A673 (cell line): ENCODE data around the gene TTLL10. TPM values are rescaled to one million over a fixed set of nuclear protein-coding genes. Genes with fewer than 3 reads are reported as not detected.

Source experiments
- BruUV-seq: library from RNA; stranded (reverse); fragments of 400-500 nt; replicated peaks from 2 replicates; lab custom pipeline; 2021; lab: Mats Ljungman, UMichigan
- CTCF ChIA-PET: fragments of 300-600 bp; sonication (Branson Sonifier 250); formaldehyde crosslinking; loops from one replicate; lab custom pipeline; 2022; ENCODE audit warnings: antibody characterized with exemption; lab: Charles Lee
- POLR2A ChIA-PET: fragments of 300-600 bp; sonication (Branson Sonifier 250); formaldehyde crosslinking; loops from one replicate; lab custom pipeline; 2022; ENCODE audit warnings: antibody characterized with exemption; ENCODE audit not compliant: low non-redundant PET; lab: Charles Lee
- DNase-seq: peaks from one replicate; pipeline ENCODE4 v3.0.0-alpha.2; 2015; ENCODE audit warnings: low spot score
- H3K27ac ChIP-seq: fragments of 200-600 bp; sonication (generic); 2 replicates; pipeline ENCODE4 v1.5.1; 2016; ENCODE audit warnings: mixed run types, low read depth, mild to moderate bottlenecking, mixed read lengths, antibody characterized with exemption, low read length; ENCODE audit not compliant: poor library complexity, severe bottlenecking
- H3K27me3 ChIP-seq: fragments of 200-600 bp; sonication (generic); replicated peaks from 2 replicates; pipeline ENCODE4 v1.6.1; 2017; ENCODE audit warnings: mixed run types, low read depth, mild to moderate bottlenecking, mixed read lengths, antibody characterized with exemption, low read length; ENCODE audit not compliant: insufficient read depth, poor library complexity
- H3K36me3 ChIP-seq: fragments of 200-600 bp; sonication (generic); 2 replicates; pipeline ENCODE4 v1.6.1; 2016; ENCODE audit warnings: mixed run types, mild to moderate bottlenecking, mixed read lengths, antibody characterized with exemption, low read length; ENCODE audit not compliant: insufficient read depth, poor library complexity, severe bottlenecking
- H3K4me1 ChIP-seq: fragments of 200-600 bp; sonication (generic); 2 replicates; pipeline ENCODE4 v1.6.1; 2017; ENCODE audit warnings: mixed run types, mild to moderate bottlenecking, mixed read lengths, antibody characterized with exemption, low read length; ENCODE audit not compliant: insufficient read depth, poor library complexity, severe bottlenecking
- H3K4me3 ChIP-seq: fragments of 200-600 bp; sonication (generic); 2 replicates; pipeline ENCODE4 v1.5.1; 2016; ENCODE audit warnings: low read depth, mixed run types, mild to moderate bottlenecking, mixed read lengths, low read length; ENCODE audit not compliant: poor library complexity, severe bottlenecking
- H3K9me3 ChIP-seq: fragments of 200-600 bp; sonication (generic); 2 replicates; pipeline ENCODE4 v1.6.1; 2016; ENCODE audit warnings: mixed run types, low read depth, mild to moderate bottlenecking, mixed read lengths, antibody characterized with exemption, low read length; ENCODE audit not compliant: poor library complexity, severe bottlenecking
- CTCF ChIP-seq: fragments of 300-800, 200-600 bp; sonication (generic); conservative IDR thresholded peaks from 2 replicates; pipeline ENCODE4 v1.5.1; 2017; ENCODE audit warnings: low read depth, mild to moderate bottlenecking, antibody characterized with exemption, low read length, moderate library complexity, mixed read lengths
- EZH2 ChIP-seq: fragments of 200-600 bp; sonication (generic); IDR thresholded peaks from 2 replicates; pipeline ENCODE4 v1.6.1; 2017; ENCODE audit warnings: borderline replicate concordance, low read depth, mild to moderate bottlenecking, mixed read lengths, antibody characterized with exemption, low read length; ENCODE audit not compliant: poor library complexity, severe bottlenecking
- intact Hi-C: fragments of 100-400 bp; cut with micrococcal nuclease; formaldehyde crosslinking; loops from one replicate; pipeline ENCODE4 v1.10.0; 2022; ENCODE audit not compliant: unreplicated experiment
- total RNA-seq: library from RNA; stranded (reverse); gene quantifications from 2 replicates; pipeline ENCODE4 v1.2.3, GENCODE V29; 2021

TTLL10 gene
- total RNA-seq, 1 experiment from 2014 or later = not detected

DNA sequence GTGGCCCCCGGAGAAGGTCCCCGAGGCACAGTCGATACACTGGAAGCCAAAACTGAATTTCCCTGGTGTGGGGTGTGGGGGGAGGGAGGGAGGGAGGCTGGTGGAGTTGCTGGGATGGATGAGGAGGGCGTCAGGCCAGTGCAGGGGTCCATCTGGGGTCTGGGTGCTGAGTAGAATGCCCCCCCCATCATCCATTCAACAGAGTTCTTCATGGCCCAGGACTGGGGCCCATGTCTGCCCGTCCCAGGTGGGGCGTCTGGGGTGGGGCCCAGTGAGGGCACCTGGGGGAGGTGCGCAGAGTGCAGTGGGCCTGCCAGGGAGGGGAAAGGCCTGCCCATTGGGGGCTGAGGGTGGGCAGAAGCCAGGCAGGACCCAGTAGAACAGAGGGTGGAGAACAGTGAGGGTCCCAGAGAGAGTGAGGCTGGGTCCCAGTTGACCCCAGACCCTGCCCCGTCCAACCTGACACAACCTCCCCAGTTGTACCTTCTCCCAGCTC, 30.8 kb downstream of the TTLL10 start:
- no TSS peak for BruUV-seq
- ChIA-PET CTCF (no interaction called here), POLR2A (no interaction called here)
- intact Hi-C loops = no loop called here
- Histone ChIP-seq H3K27ac (no peak overlapping the region), H3K4me3 (no peak overlapping the region), H3K4me1 (peaks cover 6% of the 10 kb centered on the region), H3K36me3 (no peaks in the 10 kb centered on the region), H3K9me3 (no peaks in the 10 kb centered on the region), H3K27me3 (no peaks in the 10 kb centered on the region)
- no peak for DNase-seq
- TF ChIP-seq EZH2 (no peak), CTCF (no peak)

DNA sequence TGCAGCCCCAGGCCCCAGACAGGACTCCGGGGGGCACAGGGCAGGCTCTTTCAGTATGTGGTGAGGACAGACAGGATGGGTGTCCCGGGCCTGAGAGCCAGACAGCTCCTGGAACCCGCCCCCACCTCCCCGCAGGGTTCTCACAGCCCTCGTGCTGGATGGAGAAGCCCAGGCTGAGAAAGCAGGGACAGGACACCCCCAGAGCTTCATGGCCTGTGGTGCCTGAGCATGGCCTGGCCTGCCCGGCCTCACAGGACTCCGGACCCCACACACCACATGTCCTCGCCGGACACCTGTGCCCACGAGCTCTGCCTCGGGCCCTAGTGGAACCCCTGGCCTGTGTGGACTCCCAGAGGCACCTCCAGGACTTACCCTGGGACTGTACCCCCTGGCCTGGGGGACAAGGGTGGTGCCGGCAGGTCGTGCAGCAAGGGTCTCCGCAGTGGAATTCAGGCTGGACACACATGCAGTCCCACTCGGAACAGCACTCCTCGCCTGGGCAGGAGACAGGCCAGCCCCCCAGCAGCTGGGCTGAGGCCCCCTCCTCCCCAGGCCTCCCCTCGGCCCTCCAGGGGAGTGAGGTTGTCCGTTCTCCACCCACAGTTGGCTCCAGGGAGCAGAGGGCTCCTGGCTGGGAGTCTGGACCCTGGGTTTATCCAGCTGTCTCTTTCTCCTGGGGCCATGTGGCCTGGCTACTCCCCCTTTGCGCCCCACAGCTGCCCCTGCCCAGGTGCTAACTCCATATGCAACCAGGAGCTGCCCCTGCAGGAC, 31.5 kb downstream of the TTLL10 start:
- DNase-seq = no peak
- intact Hi-C loops = no loop called here
- no TSS peak for BruUV-seq
- Histone ChIP-seq H3K27me3 (no peaks in the 10 kb centered on the region), H3K9me3 (no peaks in the 10 kb centered on the region), H3K4me1 (peaks cover 6% of the 10 kb centered on the region), H3K36me3 (no peaks in the 10 kb centered on the region), H3K4me3 (no peak overlapping the region), H3K27ac (no peak overlapping the region)
- CTCF ChIA-PET = no interaction called here
- POLR2A ChIA-PET = no interaction called here
- TF ChIP-seq CTCF = no peak

DNA sequence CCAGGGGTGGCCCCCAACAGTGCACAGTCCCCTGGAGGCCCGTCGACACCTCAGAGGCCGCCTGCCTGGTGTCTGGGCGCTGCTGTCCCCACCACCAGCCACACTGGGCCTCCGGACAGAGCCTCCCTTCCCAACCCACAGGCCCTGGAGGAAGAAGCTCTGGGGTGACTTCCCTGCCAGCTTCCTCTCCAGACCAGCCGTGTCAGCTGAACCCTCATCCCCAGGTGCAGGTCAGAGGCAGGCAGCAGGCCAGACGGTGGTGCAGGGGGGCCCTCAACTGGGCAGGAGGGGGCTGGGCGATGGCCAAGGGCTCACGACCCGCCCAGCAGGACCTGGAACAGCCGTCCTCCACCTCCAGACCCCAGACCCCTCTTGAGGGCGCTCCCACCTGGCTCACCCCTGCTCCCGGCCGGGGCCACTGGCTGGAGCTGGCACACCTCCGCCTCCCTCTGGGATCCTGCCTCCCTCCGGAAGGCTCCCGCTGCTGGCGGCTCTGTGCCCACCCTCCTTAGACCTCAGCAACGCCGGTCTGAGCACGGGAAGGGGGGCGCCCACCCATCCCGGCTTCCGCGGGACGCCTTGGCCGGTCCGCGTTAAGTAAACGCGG, 32.2 kb downstream of the TTLL10 start:
- Histone ChIP-seq H3K4me3 (no peak overlapping the region), H3K27me3 (no peaks in the 10 kb centered on the region), H3K27ac (no peak overlapping the region), H3K9me3 (no peaks in the 10 kb centered on the region), H3K36me3 (no peaks in the 10 kb centered on the region), H3K4me1 (peaks cover 6% of the 10 kb centered on the region)
- ChIA-PET POLR2A (no interaction called here), CTCF (no interaction called here)
- TF ChIP-seq EZH2 (no peak), CTCF (no peak)
- DNase-seq = no peak
- BruUV-seq = no TSS peak
- intact Hi-C loops = no loop called here
